GM23338 (cell line): Measurements from ENCODE around the gene NMD3. TPM values are rescaled to one million over a fixed set of nuclear protein-coding genes. Genes with fewer than 3 reads are reported as not detected.

Experiments used
- ETS1 ChIP-seq: IDR thresholded peaks from 2 replicates; pipeline ENCODE4 v1.6.1; 2016; ENCODE audit warnings: antibody characterized with exemption
- EZH2 ChIP-seq: fragments of 200-600 bp; sonication (generic); IDR thresholded peaks from one replicate; pipeline ENCODE4 v1.8.0; 2017; ENCODE audit warnings: antibody characterized with exemption, mild to moderate bottlenecking, low read depth; ENCODE audit not compliant: unreplicated experiment
- EZH2phosphoT487 ChIP-seq: fragments of 200-600 bp; sonication (generic); IDR thresholded peaks from one replicate; pipeline ENCODE4 v1.8.1; 2018; ENCODE audit warnings: antibody characterized with exemption; ENCODE audit not compliant: unreplicated experiment
- NANOG ChIP-seq: IDR thresholded peaks from 2 replicates; pipeline ENCODE4 v1.6.1; 2016; ENCODE audit warnings: antibody characterized with exemption, borderline replicate concordance
- REST ChIP-seq: IDR thresholded peaks from one replicate; pipeline ENCODE4 v1.6.1; 2018; ENCODE audit warnings: antibody characterized with exemption; ENCODE audit not compliant: unreplicated experiment
- STAT1 ChIP-seq: IDR thresholded peaks from one replicate; pipeline ENCODE4 v1.6.1; 2016; ENCODE audit warnings: antibody characterized with exemption; ENCODE audit not compliant: unreplicated experiment
- ZNF114 ChIP-seq: fragments of 250-450 bp; sonication (Bioruptor Pico); IDR thresholded peaks from 2 replicates; pipeline ENCODE4 v1.5.0; 2020; ENCODE audit warnings: mild to moderate bottlenecking, moderate library complexity
- ZNF331 ChIP-seq: fragments of 250-450 bp; sonication (Bioruptor Pico); IDR thresholded peaks from 2 replicates; pipeline ENCODE4 v1.5.0; 2020; ENCODE audit warnings: low read depth, mild to moderate bottlenecking, moderate library complexity
- polyA plus RNA-seq: library from polyadenylated mRNA; unstranded; fragments of >200 nt; fragmentation: Nextera tagmentation; extraction: Ambion mirVana; gene quantifications from 2 replicates; pipeline ENCODE4 v1.2.1, GENCODE V29; 2016
- total RNA-seq: library from RNA; depleted of rRNA; stranded (reverse); fragments of >200 nt; shearing (Covaris generic); gene quantifications from 2 replicates; pipeline ENCODE4 v1.2.3, GENCODE V29; 2014
- TF ChIP-seq, protein P1 (sequence below): fragments of 250-450 bp; sonication (Bioruptor Pico); IDR thresholded peaks from 2 replicates; pipeline ENCODE4 v1.5.0; 2020; ENCODE audit warnings: mild to moderate bottlenecking, moderate library complexity

Gene NMD3
- total and polyA plus RNA-seq, 2 experiments from 2014 or later, result 27.3 to 67.4 TPM

GRCh38 chr3:161270991-161271390 is 49.9 kb downstream of the NMD3 start (continued):
- TF ChIP-seq, protein P1, sequence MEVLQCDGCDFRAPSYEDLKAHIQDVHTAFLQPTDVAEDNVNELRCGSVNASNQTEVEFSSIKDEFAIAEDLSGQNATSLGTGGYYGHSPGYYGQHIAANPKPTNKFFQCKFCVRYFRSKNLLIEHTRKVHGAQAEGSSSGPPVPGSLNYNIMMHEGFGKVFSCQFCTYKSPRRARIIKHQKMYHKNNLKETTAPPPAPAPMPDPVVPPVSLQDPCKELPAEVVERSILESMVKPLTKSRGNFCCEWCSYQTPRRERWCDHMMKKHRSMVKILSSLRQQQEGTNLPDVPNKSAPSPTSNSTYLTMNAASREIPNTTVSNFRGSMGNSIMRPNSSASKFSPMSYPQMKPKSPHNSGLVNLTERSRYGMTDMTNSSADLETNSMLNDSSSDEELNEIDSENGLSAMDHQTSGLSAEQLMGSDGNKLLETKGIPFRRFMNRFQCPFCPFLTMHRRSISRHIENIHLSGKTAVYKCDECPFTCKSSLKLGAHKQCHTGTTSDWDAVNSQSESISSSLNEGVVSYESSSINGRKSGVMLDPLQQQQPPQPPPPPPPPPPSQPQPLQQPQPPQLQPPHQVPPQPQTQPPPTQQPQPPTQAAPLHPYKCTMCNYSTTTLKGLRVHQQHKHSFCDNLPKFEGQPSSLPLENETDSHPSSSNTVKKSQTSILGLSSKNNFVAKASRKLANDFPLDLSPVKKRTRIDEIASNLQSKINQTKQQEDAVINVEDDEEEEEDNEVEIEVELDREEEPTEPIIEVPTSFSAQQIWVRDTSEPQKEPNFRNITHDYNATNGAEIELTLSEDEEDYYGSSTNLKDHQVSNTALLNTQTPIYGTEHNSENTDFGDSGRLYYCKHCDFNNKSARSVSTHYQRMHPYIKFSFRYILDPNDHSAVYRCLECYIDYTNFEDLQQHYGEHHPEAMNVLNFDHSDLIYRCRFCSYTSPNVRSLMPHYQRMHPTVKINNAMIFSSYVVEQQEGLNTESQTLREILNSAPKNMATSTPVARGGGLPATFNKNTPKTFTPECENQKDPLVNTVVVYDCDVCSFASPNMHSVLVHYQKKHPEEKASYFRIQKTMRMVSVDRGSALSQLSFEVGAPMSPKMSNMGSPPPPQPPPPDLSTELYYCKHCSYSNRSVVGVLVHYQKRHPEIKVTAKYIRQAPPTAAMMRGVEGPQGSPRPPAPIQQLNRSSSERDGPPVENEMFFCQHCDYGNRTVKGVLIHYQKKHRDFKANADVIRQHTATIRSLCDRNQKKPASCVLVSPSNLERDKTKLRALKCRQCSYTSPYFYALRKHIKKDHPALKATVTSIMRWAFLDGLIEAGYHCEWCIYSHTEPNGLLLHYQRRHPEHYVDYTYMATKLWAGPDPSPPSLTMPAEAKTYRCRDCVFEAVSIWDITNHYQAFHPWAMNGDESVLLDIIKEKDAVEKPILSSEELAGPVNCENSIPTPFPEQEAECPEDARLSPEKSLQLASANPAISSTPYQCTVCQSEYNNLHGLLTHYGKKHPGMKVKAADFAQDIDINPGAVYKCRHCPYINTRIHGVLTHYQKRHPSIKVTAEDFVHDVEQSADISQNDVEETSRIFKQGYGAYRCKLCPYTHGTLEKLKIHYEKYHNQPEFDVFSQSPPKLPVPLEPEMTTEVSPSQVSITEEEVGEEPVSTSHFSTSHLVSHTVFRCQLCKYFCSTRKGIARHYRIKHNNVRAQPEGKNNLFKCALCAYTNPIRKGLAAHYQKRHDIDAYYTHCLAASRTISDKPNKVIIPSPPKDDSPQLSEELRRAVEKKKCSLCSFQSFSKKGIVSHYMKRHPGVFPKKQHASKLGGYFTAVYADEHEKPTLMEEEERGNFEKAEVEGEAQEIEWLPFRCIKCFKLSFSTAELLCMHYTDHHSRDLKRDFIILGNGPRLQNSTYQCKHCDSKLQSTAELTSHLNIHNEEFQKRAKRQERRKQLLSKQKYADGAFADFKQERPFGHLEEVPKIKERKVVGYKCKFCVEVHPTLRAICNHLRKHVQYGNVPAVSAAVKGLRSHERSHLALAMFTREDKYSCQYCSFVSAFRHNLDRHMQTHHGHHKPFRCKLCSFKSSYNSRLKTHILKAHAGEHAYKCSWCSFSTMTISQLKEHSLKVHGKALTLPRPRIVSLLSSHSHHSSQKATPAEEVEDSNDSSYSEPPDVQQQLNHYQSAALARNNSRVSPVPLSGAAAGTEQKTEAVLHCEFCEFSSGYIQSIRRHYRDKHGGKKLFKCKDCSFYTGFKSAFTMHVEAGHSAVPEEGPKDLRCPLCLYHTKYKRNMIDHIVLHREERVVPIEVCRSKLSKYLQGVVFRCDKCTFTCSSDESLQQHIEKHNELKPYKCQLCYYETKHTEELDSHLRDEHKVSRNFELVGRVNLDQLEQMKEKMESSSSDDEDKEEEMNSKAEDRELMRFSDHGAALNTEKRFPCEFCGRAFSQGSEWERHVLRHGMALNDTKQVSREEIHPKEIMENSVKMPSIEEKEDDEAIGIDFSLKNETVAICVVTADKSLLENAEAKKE (CRISPR knock-in tag), result no peak
- TF ChIP-seq ETS1 (no peak), NANOG (no peak), EZH2 (no peak), EZH2phosphoT487 (no peak), ZNF331 (no peak), ZNF114 (CRISPR knock-in tag) (no peak), REST (no peak), STAT1 (no peak)
